WTC11 (cell line): ENCODE results near the gene ZNF229. TPM values are rescaled to one million over a fixed set of nuclear protein-coding genes. Genes with fewer than 3 reads are reported as not detected.

Source experiments
- ATAC-seq: fragments of 200-7000 bp; cut with Tn5 transposase; 2 replicates; pipeline ENCODE4 v1.10.0; 2021; ENCODE audit warnings: mild to moderate bottlenecking, moderate library complexity
- CTCF ChIA-PET: fragments of 300-600 bp; sonication (Branson Sonifier 250); formaldehyde crosslinking; loops from one replicate; lab custom pipeline; 2021; ENCODE audit warnings: antibody characterized with exemption; lab: Charles Lee
- POLR2A ChIA-PET: fragments of 350-600 bp; sonication (Branson Sonifier 250); formaldehyde crosslinking; loops from one replicate; lab custom pipeline; 2021; ENCODE audit warnings: antibody characterized with exemption; lab: Charles Lee
- DNase-seq: peaks from one replicate; pipeline ENCODE4 v3.0.0; 2021; ENCODE audit warnings: low spot score
- H3K27ac Mint-ChIP-seq: 2 replicates; pipeline ENCODE4 v1.8.0; 2021; ENCODE audit warnings: mixed read lengths
- H3K27me3 Mint-ChIP-seq: 2 replicates; pipeline ENCODE4 v1.8.0; 2021; ENCODE audit warnings: low read depth, mild to moderate bottlenecking, moderate library complexity, mixed read lengths
- H3K36me3 Mint-ChIP-seq: 2 replicates; pipeline ENCODE4 v1.8.0; 2021; ENCODE audit warnings: mixed read lengths
- H3K4me1 Mint-ChIP-seq: 2 replicates; pipeline ENCODE4 v1.8.0; 2022; ENCODE audit warnings: mixed read lengths
- H3K4me3 Mint-ChIP-seq: 2 replicates; pipeline ENCODE4 v1.8.0; 2021; ENCODE audit warnings: mild to moderate bottlenecking, moderate library complexity, mixed read lengths
- H3K9me3 Mint-ChIP-seq: 2 replicates; pipeline ENCODE4 v1.8.0; 2021; ENCODE audit warnings: mixed read lengths
- ARID4B ChIP-seq: sonication (generic); formaldehyde crosslinking; IDR thresholded peaks from 2 replicates; pipeline ENCODE4 v1.8.0; 2023; ENCODE audit warnings: missing genetic modification reagents, mild to moderate bottlenecking, borderline replicate concordance
- ATF1 ChIP-seq: sonication (generic); formaldehyde crosslinking; IDR thresholded peaks from 2 replicates; pipeline ENCODE4 v1.8.1; 2023; ENCODE audit warnings: mild to moderate bottlenecking, moderate library complexity, missing genetic modification reagents
- CDX4 ChIP-seq: fragments of 250-450 bp; sonication (Bioruptor Pico); IDR thresholded peaks from 2 replicates; pipeline ENCODE4 v1.9.0; 2021; ENCODE audit warnings: moderate library complexity, mild to moderate bottlenecking, inconsistent platforms, borderline replicate concordance
- FOXJ3 ChIP-seq: sonication (generic); formaldehyde crosslinking; IDR thresholded peaks from 2 replicates; pipeline ENCODE4 v1.9.0; 2021; ENCODE audit warnings: missing genetic modification reagents, mild to moderate bottlenecking, borderline replicate concordance
- GTF2I ChIP-seq: fragments of 250-450 bp; sonication (Bioruptor Pico); conservative IDR thresholded peaks from 2 replicates; pipeline ENCODE4 v1.4.0; 2021; ENCODE audit warnings: mild to moderate bottlenecking
- MAX ChIP-seq: sonication (generic); formaldehyde crosslinking; IDR thresholded peaks from 2 replicates; pipeline ENCODE4 v1.8.0; 2022; ENCODE audit warnings: mild to moderate bottlenecking, missing genetic modification reagents
- NFE2L1 ChIP-seq: sonication (generic); formaldehyde crosslinking; IDR thresholded peaks from 2 replicates; pipeline ENCODE4 v1.8.1; 2023; ENCODE audit warnings: missing genetic modification reagents
- NR2C2 ChIP-seq: sonication (generic); formaldehyde crosslinking; IDR thresholded peaks from 2 replicates; pipeline ENCODE4 v1.8.0; 2022; ENCODE audit warnings: mild to moderate bottlenecking, missing genetic modification reagents
- OVOL2 ChIP-seq: fragments of 250-450 bp; sonication (Bioruptor Pico); IDR thresholded peaks from 2 replicates; pipeline ENCODE4 v1.9.0; 2021; ENCODE audit warnings: mild to moderate bottlenecking, borderline replicate concordance
- SMAD4 ChIP-seq: sonication (generic); formaldehyde crosslinking; IDR thresholded peaks from 2 replicates; pipeline ENCODE4 v1.8.0; 2022; ENCODE audit warnings: mild to moderate bottlenecking, missing genetic modification reagents
- STAT6 ChIP-seq: sonication (generic); formaldehyde crosslinking; conservative IDR thresholded peaks from 2 replicates; pipeline ENCODE4 v1.8.1; 2023; ENCODE audit warnings: mild to moderate bottlenecking, low read depth, missing genetic modification reagents, moderate library complexity
- ZNF281 ChIP-seq: sonication (generic); formaldehyde crosslinking; IDR thresholded peaks from 2 replicates; pipeline ENCODE4 v1.8.0; 2023; ENCODE audit warnings: mild to moderate bottlenecking, missing genetic modification reagents
- ZNF671 ChIP-seq: fragments of 250-450 bp; sonication (Bioruptor Pico); IDR thresholded peaks from 2 replicates; pipeline ENCODE4 v1.8.0; 2021; ENCODE audit warnings: mild to moderate bottlenecking
- total RNA-seq: library from RNA; stranded (reverse); gene quantifications from 3 replicates; pipeline ENCODE4 v1.2.3, GENCODE V29; 2021

The ZNF229 gene
- total RNA-seq, 1 experiment from 2014 or later = 2.4 TPM

- no peak for ATAC-seq
- H3K36me3 Mint-ChIP-seq = peaks cover 60% of the 10 kb centered on the region
- H3K4me3 Mint-ChIP-seq = no peak overlapping the region
- peaks cover 37% of the 10 kb centered on the region for H3K27me3 Mint-ChIP-seq
- CTCF ChIA-PET = no interaction called here
- peaks cover 82% of the 10 kb centered on the region for H3K9me3 Mint-ChIP-seq
- no peak for DNase-seq
- no peak for TF ChIP-seq ZNF671
- TF ChIP-seq SMAD4 (CRISPR knock-in tag) = no peak
- no peak for TF ChIP-seq ARID4B (CRISPR knock-in tag)
- TF ChIP-seq, all 79 proteins: peak for 0
- Mint-ChIP-seq H3K27ac (no peak overlapping the region), H3K4me1 (no peaks in the 10 kb centered on the region)
- POLR2A ChIA-PET = no interaction called here
These were observed 4.1 kb upstream of the ZNF229 start for GRCh38 chr19:44452367-44452766.

GRCh38 chr19:44451687-44452086, 3.4 kb upstream of the ZNF229 start:
- Mint-ChIP-seq H3K9me3 (peaks cover 89% of the 10 kb centered on the region), H3K27ac (no peak overlapping the region)

GRCh38 chr19:44438441-44438840, 9.8 kb downstream of the ZNF229 start:
- Mint-ChIP-seq H3K27ac (no peak overlapping the region), H3K36me3 (peaks cover 56% of the 10 kb centered on the region), H3K4me1 (no peaks in the 10 kb centered on the region), H3K9me3 (peaks cover 75% of the 10 kb centered on the region), H3K4me3 (no peak overlapping the region), H3K27me3 (peaks cover 6% of the 10 kb centered on the region)
- no peak for TF ChIP-seq STAT6 (CRISPR knock-in tag)
- ChIA-PET CTCF (no interaction called here), POLR2A (no interaction called here)
- DNase-seq (no peak), ATAC-seq (no peak)

More at GRCh38 chr19:44451687-44452086, 3.4 kb upstream of the ZNF229 start:
- ChIA-PET POLR2A (no interaction called here), CTCF (no interaction called here)
- peaks cover 63% of the 10 kb centered on the region for H3K36me3 Mint-ChIP-seq
- no peak for ATAC-seq
- no peak overlapping the region for H3K4me3 Mint-ChIP-seq
- no peak for TF ChIP-seq OVOL2 (CRISPR knock-in tag)
- no peak for TF ChIP-seq NR2C2
- TF ChIP-seq CDX4 (CRISPR knock-in tag) = no peak
- no peak for TF ChIP-seq MAX
- no peak for TF ChIP-seq GTF2I (CRISPR knock-in tag)
- no peak for TF ChIP-seq ZNF281 (CRISPR knock-in tag)
- TF ChIP-seq ATF1 = no peak
- no peak for TF ChIP-seq FOXJ3
- no peak for TF ChIP-seq NFE2L1 (CRISPR knock-in tag)
- TF ChIP-seq, all 79 proteins: peak for 0
- H3K4me1 Mint-ChIP-seq = no peaks in the 10 kb centered on the region
- DNase-seq = no peak
- H3K27me3 Mint-ChIP-seq = peaks cover 37% of the 10 kb centered on the region
